ENCODE data around the gene CDH3. TPM values are rescaled to one million over a fixed set of nuclear protein-coding genes. Genes with fewer than 3 reads are reported as not detected.

Gene CDH3
- total RNA-seq, 4 donors from 2014 or later = 0.34 to 1.5 TPM; not detected in 2

- TF ChIP-seq CTCF (IDR thresholded peaks at IDR 0.05; ENCODE audit: low read depth) = no peak
These were observed 40.8 kb downstream of the CDH3 start for GRCh38 chr16:68685685-68686478.

GRCh38 chr16:68686905-68687304, 41.8 kb downstream of the CDH3 start:
- no peak for TF ChIP-seq CTCF (IDR thresholded peaks at IDR 0.05; ENCODE audit: low read depth)

GRCh38 chr16:68689921-68690320, 44.8 kb downstream of the CDH3 start:
- TF ChIP-seq CTCF (IDR thresholded peaks at IDR 0.05; ENCODE audit: low read depth) = no peak

GRCh38 chr16:68695575-68695974, 50.5 kb downstream of the CDH3 start:
- TF ChIP-seq CTCF (IDR thresholded peaks at IDR 0.05; ENCODE audit: low read depth) = no peak

- TF ChIP-seq CTCF (IDR thresholded peaks at IDR 0.05; ENCODE audit: low read depth) = no peak
These were observed 51.4 kb downstream of the CDH3 start for GRCh38 chr16:68696514-68696913.

- TF ChIP-seq CTCF (IDR thresholded peaks at IDR 0.05; ENCODE audit: low read depth) = no peak
These were observed 53.0 kb downstream of the CDH3 start for GRCh38 chr16:68698091-68698490.

- no peak for TF ChIP-seq CTCF (IDR thresholded peaks at IDR 0.05; ENCODE audit: low read depth)
These were observed 55.0 kb downstream of the CDH3 start for GRCh38 chr16:68700120-68700519.

Measured in subcutaneous adipose tissue (tissue), 4 donors.